HG02763 (cell line): ENCODE data around the gene RAB37.

Experiments used
- ATAC-seq: cut with Tn5 transposase; IDR thresholded peaks from one replicate; pipeline ENCODE4 v1.9.1; 2021; ENCODE audit warnings: mild to moderate bottlenecking, moderate library complexity; ENCODE audit not compliant: unreplicated experiment

The RAB37 gene

GRCh38 chr17:74760404-74761105 lies 23.5 kb downstream of the RAB37 start:
- no peak for ATAC-seq

GRCh38 chr17:74761419-74761818 lies 24.4 kb downstream of the RAB37 start:
- ATAC-seq = no peak

GRCh38 chr17:74761931-74762330 lies 24.9 kb downstream of the RAB37 start:
- no peak for ATAC-seq

- no peak for ATAC-seq
These were observed 26.7 kb downstream of the RAB37 start for GRCh38 chr17:74763565-74764387.

- no peak for ATAC-seq
These were observed 27.8 kb downstream of the RAB37 start for GRCh38 chr17:74764751-74765286.

GRCh38 chr17:74766413-74766812 lies 29.4 kb downstream of the RAB37 start:
- ATAC-seq = no peak

GRCh38 chr17:74767111-74767516 lies 30.1 kb downstream of the RAB37 start:
- ATAC-seq = no peak

GRCh38 chr17:74768069-74768762 lies 31.2 kb downstream of the RAB37 start:
- ATAC-seq = no peak

GRCh38 chr17:74768763-74769114 lies 31.7 kb downstream of the RAB37 start:
- no peak for ATAC-seq

- no peak for ATAC-seq
These were observed 32.3 kb downstream of the RAB37 start for GRCh38 chr17:74769266-74769855.

- ATAC-seq = no peak
These were observed 32.9 kb downstream of the RAB37 start for GRCh38 chr17:74769856-74770497.

- no peak for ATAC-seq
These were observed 33.7 kb downstream of the RAB37 start for GRCh38 chr17:74770498-74771318.

GRCh38 chr17:74771319-74771914 lies 34.4 kb downstream of the RAB37 start:
- no peak for ATAC-seq

GRCh38 chr17:74772053-74772452 lies 35.0 kb downstream of the RAB37 start:
- no peak for ATAC-seq

- ATAC-seq = no peak
These were observed 36.4 kb downstream of the RAB37 start for GRCh38 chr17:74773414-74773813.

GRCh38 chr17:74773871-74774286 lies 36.8 kb downstream of the RAB37 start:
- ATAC-seq = no peak

GRCh38 chr17:74775409-74776043 lies 38.5 kb downstream of the RAB37 start:
- ATAC-seq = no peak

- ATAC-seq = peak; percentile 88
These were observed 39.2 kb downstream of the RAB37 start, which contains the start of gene NAT9 for GRCh38 chr17:74776044-74776962. Gene NAT9, minus strand, starts transcription at chr17:74776345. Its CDS starts 647 bp downstream, at chr17:74775698.
